HEK293 (cell line): Measurements from ENCODE around the gene TBC1D16.
A peak's percentile ranks its signal among the peaks of the same experiment; 100 is the strongest.

Experiments used
- CTCF ChIA-PET: fragments of 350-600 bp; formaldehyde crosslinking; extraction: SDS; loops from one replicate; lab custom pipeline; 2021; ENCODE audit warnings: antibody characterized with exemption; lab: Yijun Ruan, JAX
- POLR2A ChIA-PET: fragments of 300-600 bp; formaldehyde crosslinking; extraction: SDS; loops from one replicate; lab custom pipeline; 2020; ENCODE audit warnings: antibody characterized with exemption, inconsistent platforms; lab: Yijun Ruan, JAX
- H3K27ac ChIP-seq: fragments of 200-500 bp; sonication (Bioruptor generic); 2 replicates; pipeline ENCODE4 v1.5.1; 2014; ENCODE audit warnings: low read depth, low read length, control low read depth, inconsistent platforms; ENCODE audit errors: extremely low read depth
- H3K36me3 ChIP-seq, 2 experiments: fragments of 200-500 bp in 1 of 2; sonication (Bioruptor generic) in 1 of 2; 1 replicate in 1 of 2; 2 replicates in 1 of 2; pipeline ENCODE4 v1.5.1; 2014 to 2017; ENCODE audit warnings: inconsistent platforms in 2 of 2, low read length in 2 of 2; ENCODE audit not compliant: control insufficient read depth in 2 of 2, insufficient read depth in 1 of 2
- H3K4me1 ChIP-seq: fragments of 200-500 bp; sonication (Bioruptor generic); 2 replicates; pipeline ENCODE4 v1.5.1; 2014; ENCODE audit warnings: mild to moderate bottlenecking, low read length, inconsistent platforms; ENCODE audit not compliant: control insufficient read depth, insufficient read depth
- H3K4me3 ChIP-seq: 2 replicates; pipeline ENCODE4 v1.5.1; 2011; ENCODE audit warnings: low read depth, mild to moderate bottlenecking, control low read depth, low read length, moderate library complexity
- H3K9me3 ChIP-seq: fragments of 200-500 bp; sonication (Bioruptor generic); 2 replicates; pipeline ENCODE4 v1.5.1; 2014; ENCODE audit warnings: low read depth, low read length, inconsistent platforms; ENCODE audit not compliant: control insufficient read depth, insufficient read depth
- GLIS1 ChIP-seq: fragments of 450-650 bp; formaldehyde crosslinking; IDR thresholded peaks from 2 replicates; pipeline ENCODE4 v1.5.1; 2016; ENCODE audit warnings: missing biosample characterization, missing genetic modification characterization
- PRDM1 ChIP-seq: fragments of 450-650 bp; formaldehyde crosslinking; IDR thresholded peaks from 2 replicates; pipeline ENCODE4; 2016; ENCODE audit warnings: missing biosample characterization, missing genetic modification characterization
- REPIN1 ChIP-seq: fragments of 450-650 bp; formaldehyde crosslinking; IDR thresholded peaks from 2 replicates; pipeline ENCODE4 v1.5.1; 2017; ENCODE audit warnings: missing biosample characterization, missing genetic modification characterization, low read depth
- SCRT1 ChIP-seq: fragments of 450-650 bp; formaldehyde crosslinking; IDR thresholded peaks from 2 replicates; pipeline ENCODE4 v1.5.1; 2016; ENCODE audit warnings: missing biosample characterization, missing genetic modification characterization, borderline replicate concordance
- SP2 ChIP-seq: fragments of 450-650 bp; formaldehyde crosslinking; IDR thresholded peaks from 2 replicates; pipeline ENCODE4 v1.5.1; 2016; ENCODE audit warnings: missing biosample characterization, missing genetic modification characterization
- ZFHX2 ChIP-seq: fragments of 450-650 bp; formaldehyde crosslinking; conservative IDR thresholded peaks from 2 replicates; pipeline ENCODE4 v1.5.1; 2016; ENCODE audit warnings: missing biosample characterization, missing genetic modification characterization
- ZFP41 ChIP-seq: fragments of 450-650 bp; formaldehyde crosslinking; IDR thresholded peaks from 2 replicates; pipeline ENCODE4 v1.5.1; 2016; ENCODE audit warnings: missing biosample characterization, missing genetic modification characterization, borderline replicate concordance
- ZNF19 ChIP-seq: fragments of 450-650 bp; formaldehyde crosslinking; IDR thresholded peaks from 2 replicates; pipeline ENCODE4; 2016; ENCODE audit warnings: missing biosample characterization, missing genetic modification characterization, low read depth
- ZNF211 ChIP-seq: fragments of 450-650 bp; formaldehyde crosslinking; IDR thresholded peaks from 2 replicates; pipeline ENCODE4 v1.5.1; 2016; ENCODE audit warnings: low read depth, missing biosample characterization, missing genetic modification characterization
- ZNF23 ChIP-seq: fragments of 450-650 bp; formaldehyde crosslinking; IDR thresholded peaks from 2 replicates; pipeline ENCODE4 v1.5.1; 2016; ENCODE audit warnings: missing biosample characterization, missing genetic modification characterization, borderline replicate concordance
- ZNF24 ChIP-seq: fragments of 450-650 bp; formaldehyde crosslinking; IDR thresholded peaks from 2 replicates; pipeline ENCODE4 v1.5.1; 2016; ENCODE audit warnings: missing biosample characterization, missing genetic modification characterization
- ZNF248 ChIP-seq: fragments of 450-650 bp; formaldehyde crosslinking; IDR thresholded peaks from 2 replicates; pipeline ENCODE4 v1.5.1; 2017; ENCODE audit warnings: missing biosample characterization, missing genetic modification characterization
- ZNF26 ChIP-seq: fragments of 450-650 bp; formaldehyde crosslinking; IDR thresholded peaks from 2 replicates; pipeline ENCODE4 v1.5.1; 2016; ENCODE audit warnings: missing biosample characterization, missing genetic modification characterization
- ZNF391 ChIP-seq: fragments of 450-650 bp; formaldehyde crosslinking; IDR thresholded peaks from 2 replicates; pipeline ENCODE4 v1.5.1; 2016; ENCODE audit warnings: low read depth, missing biosample characterization, missing genetic modification characterization, borderline replicate concordance
- ZNF394 ChIP-seq: fragments of 450-650 bp; formaldehyde crosslinking; IDR thresholded peaks from 2 replicates; pipeline ENCODE4 v1.5.1; 2016; ENCODE audit warnings: missing biosample characterization, missing genetic modification characterization, mild to moderate bottlenecking, moderate library complexity, borderline replicate concordance
- ZNF433 ChIP-seq: fragments of 450-650 bp; formaldehyde crosslinking; IDR thresholded peaks from 2 replicates; pipeline ENCODE4 v1.5.1; 2016; ENCODE audit warnings: missing biosample characterization, missing genetic modification characterization, low read depth
- ZNF488 ChIP-seq: fragments of 450-650 bp; formaldehyde crosslinking; IDR thresholded peaks from 2 replicates; pipeline ENCODE4 v1.5.1; 2016; ENCODE audit warnings: missing biosample characterization, missing genetic modification characterization
- ZNF624 ChIP-seq: fragments of 450-650 bp; formaldehyde crosslinking; IDR thresholded peaks from 2 replicates; pipeline ENCODE4 v1.5.1; 2017; ENCODE audit warnings: missing biosample characterization, missing genetic modification characterization
- ZNF629 ChIP-seq: fragments of 450-650 bp; formaldehyde crosslinking; IDR thresholded peaks from 2 replicates; pipeline ENCODE4 v1.5.1; 2017; ENCODE audit warnings: missing biosample characterization, missing genetic modification characterization
- ZNF658 ChIP-seq: fragments of 450-650 bp; formaldehyde crosslinking; IDR thresholded peaks from 2 replicates; pipeline ENCODE4; 2016; ENCODE audit warnings: missing biosample characterization, missing genetic modification characterization
- ZNF660 ChIP-seq: fragments of 450-650 bp; IDR thresholded peaks from 2 replicates; pipeline ENCODE4 v1.5.1; 2018; ENCODE audit warnings: missing biosample characterization, mild to moderate bottlenecking, missing genetic modification characterization
- ZNF837 ChIP-seq: fragments of 450-650 bp; formaldehyde crosslinking; IDR thresholded peaks from 2 replicates; pipeline ENCODE4 v1.5.1; 2016; ENCODE audit warnings: missing biosample characterization, missing genetic modification characterization

Gene TBC1D16

GRCh38 chr17:79951361-79952264, 84.1 kb downstream of the TBC1D16 start (continued):
- TF ChIP-seq ZNF26 (tag by site-specific recombination): no peak
- no peak for TF ChIP-seq ZFP41
- TF ChIP-seq ZNF19: no peak
- no peak for TF ChIP-seq ZNF488 (tag by site-specific recombination)
- peak; percentile 90 for TF ChIP-seq GLIS1 (tag by site-specific recombination)
- 0 out of 2 replicates have a peak, but pooled peaks have one; percentile 5 for TF ChIP-seq SP2
- TF ChIP-seq ZNF658 (tag by site-specific recombination): no peak

GRCh38 chr17:79950751-79951150, 84.9 kb downstream of the TBC1D16 start:
- no peak overlapping the region for H3K4me3 ChIP-seq
- TF ChIP-seq REPIN1 (tag by site-specific recombination): no peak
- TF ChIP-seq ZNF394 (tag by site-specific recombination): no peak
- no peak for TF ChIP-seq ZFHX2
- no peak for TF ChIP-seq PRDM1 (tag by site-specific recombination)
- TF ChIP-seq ZNF837 (tag by site-specific recombination): no peak
- TF ChIP-seq ZNF433 (tag by site-specific recombination): no peak
- no peak for TF ChIP-seq ZNF248 (tag by site-specific recombination)
- TF ChIP-seq ZNF26 (tag by site-specific recombination): no peak
- no peak for TF ChIP-seq ZNF391
- TF ChIP-seq SCRT1 (tag by site-specific recombination): no peak
- no peak for TF ChIP-seq ZNF629
- no peak for TF ChIP-seq ZNF624
- TF ChIP-seq ZNF660 (tag by site-specific recombination): no peak
- TF ChIP-seq ZNF24 (tag by site-specific recombination): no peak
- no peak for TF ChIP-seq ZNF23 (tag by site-specific recombination)
- TF ChIP-seq ZNF211 (tag by site-specific recombination): no peak
- TF ChIP-seq, all 188 proteins: peak for 0
- POLR2A ChIA-PET: no interaction called here
- no peak overlapping the region for H3K27ac ChIP-seq
- H3K36me3 ChIP-seq: peaks cover 0 to 39% of the 10 kb centered on the region in 2 experiments; a peak in 1 of 3 replicates
- CTCF ChIA-PET: interaction anchor here (0.7 to 2.1 kb wide), 4 partner anchors 19 to 206 kb away, joined by 3 to 7 read pairs (median 5); no protein-coding TSS in a partner anchor
- no peaks in the 10 kb centered on the region for H3K9me3 ChIP-seq
- no peaks in the 10 kb centered on the region; the same call in 1 of the 2 replicates for H3K4me1 ChIP-seq
